ENCODE measurements around the gene ONECUT3.

DNA sequence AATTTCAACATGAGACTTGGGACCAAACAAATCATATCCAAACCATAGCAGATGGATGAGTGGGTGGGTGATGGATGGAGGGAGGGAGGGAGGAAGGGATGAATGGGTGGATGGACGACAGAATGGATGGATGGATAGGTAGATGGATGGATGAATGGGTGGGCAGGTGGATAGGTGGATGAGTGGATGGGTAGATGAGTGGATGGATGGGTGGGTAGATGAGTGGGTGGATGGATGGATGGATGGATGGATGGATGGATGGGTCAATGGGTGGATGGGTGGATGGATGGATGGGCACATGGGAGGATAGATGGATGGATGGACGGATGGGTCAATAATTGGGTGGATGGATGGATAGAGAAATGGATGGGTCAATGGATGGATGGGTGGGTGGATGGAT, 47.9 kb upstream of the ONECUT3 start:
- no peak for TF ChIP-seq TAF1 (IDR thresholded peaks at IDR 0.05; ENCODE audit: borderline replicate concordance, low read depth, low read length)
- no peak for TF ChIP-seq MTA3 (IDR thresholded peaks at IDR 0.05; ENCODE audit: borderline replicate concordance, low read length)
- TF ChIP-seq, protein P1, sequence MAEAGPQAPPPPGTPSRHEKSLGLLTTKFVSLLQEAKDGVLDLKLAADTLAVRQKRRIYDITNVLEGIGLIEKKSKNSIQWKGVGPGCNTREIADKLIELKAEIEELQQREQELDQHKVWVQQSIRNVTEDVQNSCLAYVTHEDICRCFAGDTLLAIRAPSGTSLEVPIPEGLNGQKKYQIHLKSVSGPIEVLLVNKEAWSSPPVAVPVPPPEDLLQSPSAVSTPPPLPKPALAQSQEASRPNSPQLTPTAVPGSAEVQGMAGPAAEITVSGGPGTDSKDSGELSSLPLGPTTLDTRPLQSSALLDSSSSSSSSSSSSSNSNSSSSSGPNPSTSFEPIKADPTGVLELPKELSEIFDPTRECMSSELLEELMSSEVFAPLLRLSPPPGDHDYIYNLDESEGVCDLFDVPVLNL (IDR thresholded peaks at IDR 0.05; ENCODE audit: low read depth, low read length), result no peak
- TF ChIP-seq, protein P2, sequence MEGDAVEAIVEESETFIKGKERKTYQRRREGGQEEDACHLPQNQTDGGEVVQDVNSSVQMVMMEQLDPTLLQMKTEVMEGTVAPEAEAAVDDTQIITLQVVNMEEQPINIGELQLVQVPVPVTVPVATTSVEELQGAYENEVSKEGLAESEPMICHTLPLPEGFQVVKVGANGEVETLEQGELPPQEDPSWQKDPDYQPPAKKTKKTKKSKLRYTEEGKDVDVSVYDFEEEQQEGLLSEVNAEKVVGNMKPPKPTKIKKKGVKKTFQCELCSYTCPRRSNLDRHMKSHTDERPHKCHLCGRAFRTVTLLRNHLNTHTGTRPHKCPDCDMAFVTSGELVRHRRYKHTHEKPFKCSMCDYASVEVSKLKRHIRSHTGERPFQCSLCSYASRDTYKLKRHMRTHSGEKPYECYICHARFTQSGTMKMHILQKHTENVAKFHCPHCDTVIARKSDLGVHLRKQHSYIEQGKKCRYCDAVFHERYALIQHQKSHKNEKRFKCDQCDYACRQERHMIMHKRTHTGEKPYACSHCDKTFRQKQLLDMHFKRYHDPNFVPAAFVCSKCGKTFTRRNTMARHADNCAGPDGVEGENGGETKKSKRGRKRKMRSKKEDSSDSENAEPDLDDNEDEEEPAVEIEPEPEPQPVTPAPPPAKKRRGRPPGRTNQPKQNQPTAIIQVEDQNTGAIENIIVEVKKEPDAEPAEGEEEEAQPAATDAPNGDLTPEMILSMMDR (IDR thresholded peaks at IDR 0.05 in 2 of 3, conservative IDR thresholded peaks at IDR 0.05 in 1 of 3; ENCODE audit: control insufficient read depth in 2 of 3, extremely low read depth in 1 of 3, insufficient read depth in 1 of 3, low read depth in 3 of 3, low read length in 3 of 3), result no peak
- no peak for TF ChIP-seq IRF3 (IDR thresholded peaks at IDR 0.05)
- TF ChIP-seq ZBED1 (IDR thresholded peaks at IDR 0.05; ENCODE audit: borderline replicate concordance), result no peak
- no peak for TF ChIP-seq BHLHE40 (IDR thresholded peaks at IDR 0.05; ENCODE audit: borderline replicate concordance in 1 of 2, low read depth in 2 of 2, low read length in 1 of 2)
- TF ChIP-seq, protein P3, sequence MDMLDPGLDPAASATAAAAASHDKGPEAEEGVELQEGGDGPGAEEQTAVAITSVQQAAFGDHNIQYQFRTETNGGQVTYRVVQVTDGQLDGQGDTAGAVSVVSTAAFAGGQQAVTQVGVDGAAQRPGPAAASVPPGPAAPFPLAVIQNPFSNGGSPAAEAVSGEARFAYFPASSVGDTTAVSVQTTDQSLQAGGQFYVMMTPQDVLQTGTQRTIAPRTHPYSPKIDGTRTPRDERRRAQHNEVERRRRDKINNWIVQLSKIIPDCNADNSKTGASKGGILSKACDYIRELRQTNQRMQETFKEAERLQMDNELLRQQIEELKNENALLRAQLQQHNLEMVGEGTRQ (IDR thresholded peaks at IDR 0.05; ENCODE audit: borderline replicate concordance, low read depth, low read length), result no peak
- TF ChIP-seq RELA (IDR thresholded peaks at IDR 0.05; ENCODE audit: borderline replicate concordance, partially characterized antibody), result no peak
- no peak for TF ChIP-seq ELK1 (IDR thresholded peaks at IDR 0.05; ENCODE audit: low read depth, low read length)
- TF ChIP-seq ZNF24 (IDR thresholded peaks at IDR 0.05), result no peak
